WERI-Rb-1 (cell line): Measurements from ENCODE around the gene PHLDA2.
A peak's percentile ranks its signal among the peaks of the same experiment; 100 is the strongest.

Source experiments
- DNase-seq: peaks from one replicate; pipeline ENCODE4 v3.0.0-alpha.2; 2020
- H3K27ac ChIP-seq: fragments of 250-450 bp; sonication (Bioruptor Pico); 2 replicates; pipeline ENCODE4 v1.5.1; 2020; ENCODE audit warnings: mild to moderate bottlenecking, moderate library complexity
- H3K27me3 ChIP-seq: fragments of 250-450 bp; sonication (Bioruptor Pico); 2 replicates; pipeline ENCODE4 v1.5.1; 2021; ENCODE audit warnings: mild to moderate bottlenecking, low read depth, moderate library complexity; ENCODE audit not compliant: insufficient read depth, severe bottlenecking
- H3K36me3 ChIP-seq: fragments of 250-450 bp; sonication (Bioruptor Pico); 2 replicates; pipeline ENCODE4 v1.5.1; 2020; ENCODE audit warnings: mild to moderate bottlenecking, moderate library complexity
- H3K4me3 ChIP-seq: 2 replicates; pipeline ENCODE4 v1.5.1; 2011; ENCODE audit warnings: low read depth, mild to moderate bottlenecking, control low read depth, low read length
- H3K9me3 ChIP-seq: fragments of 250-450 bp; sonication (Bioruptor Pico); 2 replicates; pipeline ENCODE4 v1.5.1; 2021; ENCODE audit warnings: mild to moderate bottlenecking, moderate library complexity; ENCODE audit not compliant: severe bottlenecking
- TF ChIP-seq, protein P1 (sequence below): IDR thresholded peaks from 2 replicates; pipeline ENCODE4 v1.5.1; 2011; ENCODE audit warnings: low read depth, mild to moderate bottlenecking, control low read depth, inconsistent platforms, low read length

Gene PHLDA2

GRCh38 chr11:2901854-2902783 is 27.1 kb downstream of the PHLDA2 start:
- Histone ChIP-seq H3K27ac (no peak overlapping the region), H3K27me3 (no peaks in the 10 kb centered on the region), H3K4me3 (peak overlapping the region; percentile 76)

GRCh38 chr11:2901196-2901796 is 27.9 kb downstream of the PHLDA2 start:
- H3K27ac ChIP-seq: no peak overlapping the region
- TF ChIP-seq, protein P1, sequence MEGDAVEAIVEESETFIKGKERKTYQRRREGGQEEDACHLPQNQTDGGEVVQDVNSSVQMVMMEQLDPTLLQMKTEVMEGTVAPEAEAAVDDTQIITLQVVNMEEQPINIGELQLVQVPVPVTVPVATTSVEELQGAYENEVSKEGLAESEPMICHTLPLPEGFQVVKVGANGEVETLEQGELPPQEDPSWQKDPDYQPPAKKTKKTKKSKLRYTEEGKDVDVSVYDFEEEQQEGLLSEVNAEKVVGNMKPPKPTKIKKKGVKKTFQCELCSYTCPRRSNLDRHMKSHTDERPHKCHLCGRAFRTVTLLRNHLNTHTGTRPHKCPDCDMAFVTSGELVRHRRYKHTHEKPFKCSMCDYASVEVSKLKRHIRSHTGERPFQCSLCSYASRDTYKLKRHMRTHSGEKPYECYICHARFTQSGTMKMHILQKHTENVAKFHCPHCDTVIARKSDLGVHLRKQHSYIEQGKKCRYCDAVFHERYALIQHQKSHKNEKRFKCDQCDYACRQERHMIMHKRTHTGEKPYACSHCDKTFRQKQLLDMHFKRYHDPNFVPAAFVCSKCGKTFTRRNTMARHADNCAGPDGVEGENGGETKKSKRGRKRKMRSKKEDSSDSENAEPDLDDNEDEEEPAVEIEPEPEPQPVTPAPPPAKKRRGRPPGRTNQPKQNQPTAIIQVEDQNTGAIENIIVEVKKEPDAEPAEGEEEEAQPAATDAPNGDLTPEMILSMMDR: no peak

More at GRCh38 chr11:2901854-2902783, 27.1 kb downstream of the PHLDA2 start:
- Histone ChIP-seq H3K9me3 (no peaks in the 10 kb centered on the region), H3K36me3 (no peaks in the 10 kb centered on the region)
- TF ChIP-seq, protein P1: no peak
- peak; percentile 96 for DNase-seq

DNA sequence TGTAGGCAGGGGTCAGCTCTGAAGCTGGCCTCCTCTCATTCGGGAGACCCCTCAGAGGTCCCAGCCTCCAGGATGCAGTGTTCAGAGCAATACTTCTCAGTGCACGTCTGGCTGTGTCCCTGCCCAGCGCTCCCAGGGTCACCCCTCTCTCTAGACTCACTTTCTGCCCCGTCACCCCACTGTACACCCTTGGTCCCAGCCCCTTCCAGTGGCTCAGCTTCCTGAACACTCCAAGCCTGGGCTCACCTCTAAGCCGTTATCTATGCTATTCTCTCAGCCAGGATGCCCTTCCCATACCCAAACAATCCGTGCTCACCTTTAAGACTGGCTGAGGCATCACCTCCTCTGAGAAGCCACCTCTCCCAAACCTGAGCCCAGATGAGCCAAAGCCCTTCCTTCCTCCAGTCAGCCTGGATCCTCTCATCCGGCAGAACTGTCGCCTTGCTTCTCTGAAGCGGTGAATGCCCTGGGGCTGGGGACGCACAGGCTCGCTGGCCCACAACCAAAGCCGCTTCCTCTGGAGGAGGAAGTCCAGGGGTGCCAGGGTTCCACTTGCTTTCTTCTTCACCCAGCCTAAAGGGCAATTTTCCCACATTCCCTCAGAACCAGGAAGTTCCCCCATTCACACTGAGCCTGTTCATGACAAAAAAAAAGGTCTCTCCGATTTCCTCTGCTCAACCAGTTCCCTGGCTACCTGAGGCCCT is 30.0 kb downstream of the PHLDA2 start:
- Histone ChIP-seq H3K27ac (no peak overlapping the region), H3K9me3 (no peaks in the 10 kb centered on the region), H3K27me3 (no peaks in the 10 kb centered on the region), H3K36me3 (no peaks in the 10 kb centered on the region), H3K4me3 (no peak overlapping the region)
- TF ChIP-seq, protein P1: no peak
- DNase-seq: no peak

More at GRCh38 chr11:2901196-2901796, 27.9 kb downstream of the PHLDA2 start:
- no peak for DNase-seq
- Histone ChIP-seq H3K4me3 (peak overlapping the region; percentile 76; the same call in 1 of the 2 replicates), H3K36me3 (no peaks in the 10 kb centered on the region), H3K9me3 (no peaks in the 10 kb centered on the region), H3K27me3 (no peaks in the 10 kb centered on the region)

DNA sequence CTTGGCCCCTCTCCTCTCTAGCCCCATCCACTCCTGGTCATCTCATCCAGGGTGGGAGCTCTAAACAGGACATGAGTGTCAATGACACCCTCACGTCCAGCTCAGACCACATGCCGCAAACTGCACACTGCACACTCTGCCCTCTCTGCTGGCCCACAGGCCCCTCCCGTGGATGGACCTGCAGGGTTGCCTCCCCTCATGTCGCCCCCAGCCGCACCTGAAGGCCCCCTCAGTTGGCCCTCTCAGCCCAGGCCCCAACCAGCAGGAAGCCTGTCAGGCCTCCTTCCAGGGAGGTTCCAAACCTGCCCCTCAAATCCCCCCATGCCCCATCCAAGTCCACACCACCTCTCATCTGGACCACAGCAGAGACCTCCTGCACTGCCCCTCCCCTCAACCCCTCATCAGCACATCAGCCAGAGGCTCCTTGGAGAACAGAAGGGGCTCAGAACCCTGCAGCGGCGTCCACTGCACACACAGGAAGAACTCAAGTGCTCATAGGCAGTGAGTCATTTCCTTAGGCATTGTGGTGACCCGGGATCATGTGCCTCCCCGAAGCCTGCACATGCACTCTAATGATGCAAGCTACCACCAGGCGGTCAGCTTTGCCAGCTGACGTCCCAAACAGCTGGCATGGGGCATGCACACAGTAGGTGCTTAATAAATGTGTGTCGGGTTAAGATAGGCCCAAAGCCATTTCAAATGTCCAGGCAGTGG is 30.7 kb downstream of the PHLDA2 start:
- TF ChIP-seq, protein P1: no peak
- Histone ChIP-seq H3K9me3 (no peaks in the 10 kb centered on the region), H3K36me3 (no peaks in the 10 kb centered on the region), H3K27ac (no peak overlapping the region), H3K4me3 (no peak overlapping the region), H3K27me3 (no peaks in the 10 kb centered on the region)
- no peak for DNase-seq

DNA sequence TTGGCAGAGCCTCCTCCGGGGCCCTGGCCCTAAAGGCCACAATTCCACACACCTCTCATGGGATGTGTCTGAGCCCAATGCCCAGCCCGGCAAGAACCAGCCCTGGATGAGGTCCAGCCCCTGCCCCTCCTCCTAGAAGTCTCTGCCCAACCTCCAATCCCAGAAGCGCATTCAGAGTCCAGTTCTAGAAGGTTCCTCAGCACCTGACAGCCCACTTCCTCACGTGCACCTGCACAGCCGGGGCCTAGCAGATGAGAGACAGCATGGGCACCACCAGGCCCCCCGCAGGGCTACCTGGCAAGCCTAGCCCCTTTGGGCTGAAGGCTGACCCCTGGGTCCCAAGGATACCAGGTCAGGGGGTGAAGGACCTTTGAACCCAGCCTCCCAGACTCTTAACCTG is 32.2 kb downstream of the PHLDA2 start:
- no peaks in the 10 kb centered on the region for H3K9me3 ChIP-seq
- H3K27ac ChIP-seq: no peak overlapping the region
- DNase-seq: no peak
- no peaks in the 10 kb centered on the region for H3K36me3 ChIP-seq
- TF ChIP-seq, protein P1: no peak
- H3K4me3 ChIP-seq: no peak overlapping the region
- no peaks in the 10 kb centered on the region for H3K27me3 ChIP-seq
